Activated naive CD8-positive, alpha-beta T cell treated with anti-CD3 and anti-CD28 coated beads, Interleukin-2, amount 10 ng/mL, durations not matched to agents 7 days and 5 days (primary cell): ENCODE data around the gene FBXO42. TPM values are rescaled to one million over a fixed set of nuclear protein-coding genes. Genes with fewer than 3 reads are reported as not detected.
"Not testable (repeated sequence)": the region's sequence is repeated elsewhere in the genome, so short reads cannot be mapped to it uniquely, and the experiment has no call there.

Experiments used
- ATAC-seq: fragments of 150-1000 bp; cut with Tn5 transposase; one replicate; pipeline ENCODE4 v1.10.0; 2021; ENCODE audit warnings: low read depth, moderate library complexity
- POLR2A ChIA-PET: fragments of 350-600 bp; sonication (Branson Sonifier 250); formaldehyde crosslinking; loops from one replicate; lab custom pipeline; 2021; ENCODE audit warnings: antibody characterized with exemption; lab: Charles Lee
- DNase-seq: peaks from one replicate; pipeline ENCODE4 v3.0.0; 2021
- H3K27ac Mint-ChIP-seq: one replicate; pipeline ENCODE4 v1.8.0; 2022; ENCODE audit warnings: mild to moderate bottlenecking, mixed read lengths
- H3K27me3 Mint-ChIP-seq: one replicate; pipeline ENCODE4 v1.8.0; 2022; ENCODE audit warnings: mild to moderate bottlenecking, moderate library complexity, mixed read lengths
- H3K36me3 Mint-ChIP-seq: one replicate; pipeline ENCODE4 v1.8.0; 2021; ENCODE audit warnings: mild to moderate bottlenecking, mixed read lengths
- H3K4me1 Mint-ChIP-seq: one replicate; pipeline ENCODE4 v1.8.0; 2021; ENCODE audit warnings: mixed read lengths
- H3K4me3 Mint-ChIP-seq: one replicate; pipeline ENCODE4 v1.8.0; 2022; ENCODE audit warnings: mild to moderate bottlenecking, moderate library complexity, mixed read lengths
- H3K9me3 Mint-ChIP-seq: one replicate; pipeline ENCODE4 v1.8.0; 2021; ENCODE audit warnings: mixed read lengths
- total RNA-seq, 2 experiments: library from RNA; stranded (reverse); gene quantifications; one replicate each; pipeline ENCODE4 v1.2.3, GENCODE V29; 2021

The FBXO42 gene
- total RNA-seq, 2 experiments from 2014 or later, result 22.3 to 25.1 TPM

- peak overlapping the region; percentile 87 for H3K27ac Mint-ChIP-seq
- no peaks in the 10 kb centered on the region for H3K27me3 Mint-ChIP-seq
- ATAC-seq (peak; percentile 46), DNase-seq (no peak)
- H3K4me1 Mint-ChIP-seq, result peaks cover 22% of the 10 kb centered on the region
- H3K36me3 Mint-ChIP-seq, result no peaks in the 10 kb centered on the region
- H3K9me3 Mint-ChIP-seq, result no peaks in the 10 kb centered on the region
- peak overlapping the region; percentile 93 for H3K4me3 Mint-ChIP-seq
- POLR2A ChIA-PET, result interaction anchor here (3.0 kb wide), 1 partner anchor 29 kb away, joined by 12 read pairs; no protein-coding TSS in a partner anchor
These were observed 116.3 kb downstream of the FBXO42 start for GRCh38 chr1:16235944-16236510.

- H3K27ac Mint-ChIP-seq, result no peak overlapping the region
- POLR2A ChIA-PET, result interaction anchor here (3.0 kb wide), 1 partner anchor 29 kb away, joined by 12 read pairs; no protein-coding TSS in a partner anchor
These were observed 116.9 kb downstream of the FBXO42 start for GRCh38 chr1:16235347-16235746.

GRCh38 chr1:16233431-16233830, 118.8 kb downstream of the FBXO42 start:
- Mint-ChIP-seq H3K27me3 (peaks cover 3% of the 10 kb centered on the region), H3K9me3 (no peaks in the 10 kb centered on the region), H3K4me3 (no peak overlapping the region), H3K36me3 (no peaks in the 10 kb centered on the region), H3K27ac (no peak overlapping the region), H3K4me1 (peaks cover 17% of the 10 kb centered on the region)
- POLR2A ChIA-PET, result no interaction called here
- DNase-seq (no peak), ATAC-seq (no peak)

More at GRCh38 chr1:16235347-16235746, 116.9 kb downstream of the FBXO42 start:
- DNase-seq, result no peak
- ATAC-seq, result no peak
- no peak overlapping the region for H3K4me3 Mint-ChIP-seq
- no peaks in the 10 kb centered on the region for H3K36me3 Mint-ChIP-seq
- no peaks in the 10 kb centered on the region for H3K27me3 Mint-ChIP-seq
- peaks cover 22% of the 10 kb centered on the region for H3K4me1 Mint-ChIP-seq
- H3K9me3 Mint-ChIP-seq, result no peaks in the 10 kb centered on the region

GRCh38 chr1:16232316-16232710, 120.0 kb downstream of the FBXO42 start:
- Mint-ChIP-seq H3K4me1 (peaks cover 12% of the 10 kb centered on the region), H3K4me3 (no peak overlapping the region), H3K27me3 (peaks cover 15% of the 10 kb centered on the region), H3K36me3 (peaks cover 1% of the 10 kb centered on the region), H3K9me3 (no peaks in the 10 kb centered on the region), H3K27ac (no peak overlapping the region)
- DNase-seq, result no peak
- no peak for ATAC-seq
- POLR2A ChIA-PET, result no interaction called here

GRCh38 chr1:16231331-16232315, 120.7 kb downstream of the FBXO42 start:
- Mint-ChIP-seq H3K27me3 (peaks cover 18% of the 10 kb centered on the region), H3K36me3 (peaks cover 1% of the 10 kb centered on the region), H3K4me3 (no peak overlapping the region), H3K4me1 (peaks cover 9% of the 10 kb centered on the region), H3K9me3 (no peaks in the 10 kb centered on the region), H3K27ac (no peak overlapping the region)
- POLR2A ChIA-PET, result interaction anchor here (0.6 kb wide), 2 partner anchors 9 to 25 kb away, joined by 4 to 8 read pairs; no protein-coding TSS in a partner anchor
- ATAC-seq, result no peak
- no peak for DNase-seq

- no peaks in the 10 kb centered on the region for H3K9me3 Mint-ChIP-seq
- H3K36me3 Mint-ChIP-seq, result peaks cover 1% of the 10 kb centered on the region
- DNase-seq, result no peak
- ATAC-seq, result no peak
- H3K27ac Mint-ChIP-seq, result no peak overlapping the region
- H3K4me1 Mint-ChIP-seq, result peaks cover 4% of the 10 kb centered on the region
- H3K4me3 Mint-ChIP-seq, result no peak overlapping the region
- POLR2A ChIA-PET, result interaction anchor here (0.6 kb wide), 1 partner anchor 24 kb away, joined by 4 read pairs; no protein-coding TSS in a partner anchor
- H3K27me3 Mint-ChIP-seq, result peaks cover 27% of the 10 kb centered on the region
These were observed 121.5 kb downstream of the FBXO42 start for GRCh38 chr1:16230744-16231143.

- peaks cover under 1% of the 10 kb centered on the region for H3K4me1 Mint-ChIP-seq
- no peak overlapping the region for H3K27ac Mint-ChIP-seq
- POLR2A ChIA-PET, result interaction anchor here (1.4 kb wide), 1 partner anchor 13 kb away, joined by 3 read pairs; no protein-coding TSS in a partner anchor
- no peak overlapping the region for H3K4me3 Mint-ChIP-seq
- peaks cover 1% of the 10 kb centered on the region for H3K36me3 Mint-ChIP-seq
- DNase-seq, result no peak
- peaks cover 28% of the 10 kb centered on the region for H3K27me3 Mint-ChIP-seq
- H3K9me3 Mint-ChIP-seq, result no peaks in the 10 kb centered on the region
- no peak for ATAC-seq
These were observed 122.1 kb downstream of the FBXO42 start for GRCh38 chr1:16229976-16230740.

- Mint-ChIP-seq H3K4me1 (no peaks in the 10 kb centered on the region), H3K36me3 (peaks cover 1% of the 10 kb centered on the region), H3K27ac (no peak overlapping the region), H3K4me3 (no peak overlapping the region), H3K9me3 (no peaks in the 10 kb centered on the region), H3K27me3 (peaks cover 33% of the 10 kb centered on the region)
- POLR2A ChIA-PET, result no interaction called here
- ATAC-seq (no peak), DNase-seq (no peak)
These were observed 125.6 kb downstream of the FBXO42 start for GRCh38 chr1:16226490-16227179.

- H3K36me3 Mint-ChIP-seq, result peaks cover 1% of the 10 kb centered on the region
- ATAC-seq (no peak), DNase-seq (no peak)
- peaks cover 2% of the 10 kb centered on the region for H3K9me3 Mint-ChIP-seq
- H3K4me3 Mint-ChIP-seq, result no peak overlapping the region
- POLR2A ChIA-PET, result no interaction called here
- H3K4me1 Mint-ChIP-seq, result no peaks in the 10 kb centered on the region
- H3K27me3 Mint-ChIP-seq, result peaks cover 35% of the 10 kb centered on the region
- no peak overlapping the region for H3K27ac Mint-ChIP-seq
These were observed 126.2 kb downstream of the FBXO42 start for GRCh38 chr1:16226129-16226489.

- ATAC-seq, result no peak
- H3K36me3 Mint-ChIP-seq, result peaks cover 1% of the 10 kb centered on the region
- peaks cover 2% of the 10 kb centered on the region for H3K9me3 Mint-ChIP-seq
- peaks cover 37% of the 10 kb centered on the region for H3K27me3 Mint-ChIP-seq
- DNase-seq, result no peak
- peaks cover 8% of the 10 kb centered on the region for H3K4me1 Mint-ChIP-seq
- H3K4me3 Mint-ChIP-seq, result no peak overlapping the region
- POLR2A ChIA-PET, result no interaction called here
- H3K27ac Mint-ChIP-seq, result no peak overlapping the region
These were observed 127.8 kb downstream of the FBXO42 start for GRCh38 chr1:16224472-16224871.

GRCh38 chr1:16222716-16223115, 129.6 kb downstream of the FBXO42 start:
- H3K4me1 Mint-ChIP-seq, result peaks cover 11% of the 10 kb centered on the region
- H3K27ac Mint-ChIP-seq, H3K9me3 Mint-ChIP-seq, ATAC-seq, DNase-seq, H3K36me3 Mint-ChIP-seq, H3K4me3 Mint-ChIP-seq: not testable (repeated sequence)
- peaks cover 27% of the 10 kb centered on the region for H3K27me3 Mint-ChIP-seq
- POLR2A ChIA-PET, result interaction anchor here (0.7 kb wide), 1 partner anchor 22 kb away, joined by 4 read pairs; no protein-coding TSS in a partner anchor

GRCh38 chr1:16221499-16221898, 130.8 kb downstream of the FBXO42 start:
- no peaks in the 10 kb centered on the region for H3K36me3 Mint-ChIP-seq
- no peak overlapping the region for H3K27ac Mint-ChIP-seq
- H3K4me1 Mint-ChIP-seq, result peaks cover 20% of the 10 kb centered on the region
- H3K27me3 Mint-ChIP-seq, result peaks cover 18% of the 10 kb centered on the region
- no peak for ATAC-seq
- peaks cover 2% of the 10 kb centered on the region for H3K9me3 Mint-ChIP-seq
- DNase-seq, result no peak
- POLR2A ChIA-PET, result no interaction called here
- no peak overlapping the region for H3K4me3 Mint-ChIP-seq
